HepG2 (cell line): ENCODE measurements around the gene USP34. TPM values are rescaled to one million over a fixed set of nuclear protein-coding genes. Genes with fewer than 3 reads are reported as not detected.
A peak's percentile ranks its signal among the peaks of the same experiment; 100 is the strongest.

Source experiments
- ATM ChIP-seq: fragments of 450-650 bp; IDR thresholded peaks from 2 replicates; pipeline ENCODE4 v1.7.1; 2017; ENCODE audit warnings: mild to moderate bottlenecking, borderline replicate concordance
- BHLHE40 ChIP-seq: IDR thresholded peaks from 2 replicates; pipeline ENCODE4 v1.6.1; 2011; ENCODE audit warnings: low read length, improper control_type of control experiment
- CHCHD3 ChIP-seq: sonication (generic); formaldehyde crosslinking; IDR thresholded peaks from 2 replicates; pipeline ENCODE4 v1.8.0; 2022; ENCODE audit warnings: mild to moderate bottlenecking, missing genetic modification reagents, moderate library complexity
- FOSL2 ChIP-seq: sonication (generic); formaldehyde crosslinking; IDR thresholded peaks from 2 replicates; pipeline ENCODE4 v1.4.0; 2020; ENCODE audit warnings: missing genetic modification reagents
- FOXO1 ChIP-seq: sonication (generic); formaldehyde crosslinking; IDR thresholded peaks from 2 replicates; pipeline ENCODE4 v1.4.0; 2020; ENCODE audit warnings: missing genetic modification reagents
- HBP1 ChIP-seq: IDR thresholded peaks from 2 replicates; pipeline ENCODE4 v1.6.1; 2016; ENCODE audit warnings: low read depth, control low read depth
- KDM4B ChIP-seq: sonication (generic); formaldehyde crosslinking; IDR thresholded peaks from 2 replicates; pipeline ENCODE4 v1.4.0; 2020; ENCODE audit warnings: missing genetic modification reagents
- MAX ChIP-seq: IDR thresholded peaks from 2 replicates; pipeline ENCODE4 v1.6.1; 2012; ENCODE audit warnings: inconsistent platforms
- MEIS1 ChIP-seq: sonication (generic); formaldehyde crosslinking; IDR thresholded peaks from 2 replicates; pipeline ENCODE4 v1.9.0; 2021; ENCODE audit warnings: mild to moderate bottlenecking, missing genetic modification reagents, moderate library complexity, borderline replicate concordance
- MNT ChIP-seq: fragments of 450-650 bp; IDR thresholded peaks from 2 replicates; pipeline ENCODE4 v1.6.1; 2016
- MTA3 ChIP-seq: sonication (generic); formaldehyde crosslinking; IDR thresholded peaks from 2 replicates; pipeline ENCODE4 v1.4.0; 2020; ENCODE audit warnings: missing genetic modification reagents
- PHB2 ChIP-seq: fragments of 450-650 bp; IDR thresholded peaks from 2 replicates; pipeline ENCODE4 v1.6.1; 2018; ENCODE audit not compliant: partially characterized antibody
- RERE ChIP-seq: IDR thresholded peaks from 2 replicates; pipeline ENCODE4 v1.6.1; 2016; ENCODE audit warnings: low read depth, missing genetic modification reagents, missing compliant biosample characterization
- ZNF484 ChIP-seq: sonication (generic); formaldehyde crosslinking; IDR thresholded peaks from 2 replicates; pipeline ENCODE4 v1.5.1; 2020; ENCODE audit warnings: mild to moderate bottlenecking, low read depth, missing genetic modification reagents, borderline replicate concordance
- ZNF563 ChIP-seq: sonication (generic); formaldehyde crosslinking; IDR thresholded peaks from 2 replicates; pipeline ENCODE4 v1.8.0; 2022; ENCODE audit warnings: mild to moderate bottlenecking, moderate library complexity, missing genetic modification reagents
- ZNF615 ChIP-seq: sonication (generic); formaldehyde crosslinking; IDR thresholded peaks from 2 replicates; pipeline ENCODE4 v1.5.0; 2020; ENCODE audit warnings: mild to moderate bottlenecking, missing genetic modification reagents, borderline replicate concordance
- ZNF710 ChIP-seq: sonication (generic); formaldehyde crosslinking; IDR thresholded peaks from 2 replicates; pipeline ENCODE4 v1.5.0; 2020; ENCODE audit warnings: mild to moderate bottlenecking, missing genetic modification reagents, borderline replicate concordance
- ZNF784 ChIP-seq: sonication (generic); formaldehyde crosslinking; IDR thresholded peaks from 2 replicates; pipeline ENCODE4 v1.5.1; 2020; ENCODE audit warnings: missing genetic modification reagents, mild to moderate bottlenecking, borderline replicate concordance
- polyA plus RNA-seq, 8 experiments: library from polyadenylated mRNA; depleted of rRNA in 3 of 8; stranded (reverse) in 7 of 8; unstranded in 1 of 8; fragments of >200 nt; fragmentation: Illumina TruSeq in 4 of 8; extraction: Trizol in 4 of 8; gene quantifications; 2 replicates each; pipeline versions ENCODE4 v1.2.1 to v1.2.3, GENCODE V29; 2011 to 2016; ENCODE audit warnings: low read depth in 4 of 8, missing spikeins in 1 of 8, mixed read lengths in 1 of 8; ENCODE audit not compliant: insufficient read depth in 1 of 8
- total RNA-seq, 5 experiments: library from RNA; depleted of rRNA; stranded (reverse); fragments of >200 nt; fragmentation: Illumina TruSeq; extraction: Trizol; gene quantifications; 2 replicates each; pipeline ENCODE4 v1.2.3, GENCODE V29; 2016; ENCODE audit warnings: low read depth in 1 of 5

The USP34 gene
- total and polyA plus RNA-seq, 2 of the 13 experiments (the other 11 are each of a cell fraction or from before 2014, with no cell fraction given): 99.2 to 100 TPM

GRCh38 chr2:61144697-61145268, 326.1 kb downstream of the USP34 start (continued):
- TF ChIP-seq HBP1 (CRISPR knock-in tag) (0 out of 2 replicates have a peak, but pooled peaks have one; percentile 54), FOSL2 (CRISPR knock-in tag) (no peak), MTA3 (no peak), CHCHD3 (CRISPR knock-in tag) (no peak), ZNF615 (no peak), MEIS1 (CRISPR knock-in tag) (no peak), ZNF484 (no peak), BHLHE40 (0 out of 2 replicates have a peak, but pooled peaks have one; percentile 4), MNT (peak; percentile 34; the same call in 1 of the 2 replicates), MAX (peak; percentile 73), ATM (no peak), ZNF563 (CRISPR knock-in tag) (0 out of 2 replicates have a peak, but pooled peaks have one; percentile 4), FOXO1 (CRISPR knock-in tag) (peak; percentile 41; the same call in 1 of the 2 replicates), RERE (CRISPR knock-in tag) (no peak), PHB2 (no peak), ZNF710 (0 out of 2 replicates have a peak, but pooled peaks have one; percentile 35), ZNF784 (CRISPR knock-in tag) (peak; percentile 32; the same call in 1 of the 2 replicates), KDM4B (CRISPR knock-in tag) (no peak; the same call in 1 of the 2 replicates)
